HL-60 (cell line): Measurements from ENCODE around the gene MYBL2.
"Not testable (repeated sequence)": the region's sequence is repeated elsewhere in the genome, so short reads cannot be mapped to it uniquely, and the experiment has no call there.

Source experiments
- DNase-seq, 2 experiments: peaks; one replicate each; pipeline ENCODE4 v3.0.0-alpha.2; 2010 to 2020; ENCODE audit warnings: low read depth in 1 of 2, low spot score in 1 of 2
- H3K27ac ChIP-seq: fragments of 250-450 bp; sonication (Bioruptor Pico); replicated peaks from 2 replicates; pipeline ENCODE4 v1.5.1; 2020; ENCODE audit warnings: mild to moderate bottlenecking, moderate library complexity
- H3K27me3 ChIP-seq: fragments of 250-450 bp; sonication (Bioruptor Pico); 2 replicates; pipeline ENCODE4 v1.5.1; 2021; ENCODE audit warnings: mild to moderate bottlenecking, moderate library complexity; ENCODE audit not compliant: insufficient read depth, poor library complexity, severe bottlenecking
- H3K4me3 ChIP-seq: replicated peaks from 2 replicates; pipeline ENCODE4 v1.5.1; 2011; ENCODE audit warnings: mild to moderate bottlenecking, control low read depth, low read length; ENCODE audit not compliant: insufficient read depth
- CTCF ChIP-seq: IDR thresholded peaks from one replicate; pipeline ENCODE4 v1.5.1; 2011; ENCODE audit warnings: low read length, control low read depth, inconsistent platforms; ENCODE audit not compliant: insufficient read depth
- GABPA ChIP-seq: IDR thresholded peaks from 2 replicates; pipeline ENCODE4 v1.6.1; 2012; ENCODE audit warnings: low read depth
- POLR2AphosphoS5 ChIP-seq: IDR thresholded peaks from 2 replicates; pipeline ENCODE4 v1.6.1; 2012; ENCODE audit warnings: low read depth
- REST ChIP-seq: IDR thresholded peaks from 2 replicates; pipeline ENCODE4 v1.6.1; 2012; ENCODE audit warnings: low read depth; ENCODE audit not compliant: insufficient replicate concordance
- SPI1 ChIP-seq: IDR thresholded peaks from 2 replicates; pipeline ENCODE4 v1.6.1; 2012; ENCODE audit warnings: low read depth, mild to moderate bottlenecking, borderline replicate concordance

The MYBL2 gene

DNA sequence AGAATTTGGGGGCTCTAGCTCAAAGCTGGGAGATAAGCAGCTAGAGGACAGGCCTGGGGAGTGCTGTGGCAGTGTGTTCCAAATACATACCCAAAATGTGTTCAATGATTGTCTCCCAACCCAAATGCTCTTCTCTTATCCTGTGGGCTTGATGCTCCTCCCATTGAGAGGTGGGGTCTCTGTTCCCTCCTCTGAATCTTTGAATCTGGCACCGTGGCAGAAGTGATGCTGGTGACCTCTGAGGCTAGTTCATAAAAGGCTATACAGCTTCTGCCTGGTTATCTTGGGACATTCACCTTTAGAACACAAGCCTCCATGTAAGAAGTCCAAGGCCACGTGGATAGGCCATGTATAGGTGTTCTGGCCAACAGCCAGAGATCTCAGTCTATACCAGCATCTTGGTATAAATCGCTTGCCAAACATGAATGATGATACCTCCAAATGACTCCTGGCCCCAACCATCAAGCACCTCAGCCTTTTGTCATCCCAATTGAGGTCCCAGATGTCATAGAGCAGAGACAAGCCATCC is 15.9 kb upstream of the MYBL2 start:
- TF ChIP-seq CTCF, result no peak
- no peak for TF ChIP-seq REST
- TF ChIP-seq GABPA, result no peak
- no peak for TF ChIP-seq SPI1
- TF ChIP-seq POLR2AphosphoS5, result no peak
- Histone ChIP-seq H3K4me3 (no peak overlapping the region), H3K27ac (no peak overlapping the region), H3K27me3 (no peaks in the 10 kb centered on the region)
- DNase-seq, result no peak

GRCh38 chr20:43651650-43652184 is 15.2 kb upstream of the MYBL2 start:
- H3K27me3 ChIP-seq, DNase-seq, H3K27ac ChIP-seq, H3K4me3 ChIP-seq: not testable (repeated sequence)

DNA sequence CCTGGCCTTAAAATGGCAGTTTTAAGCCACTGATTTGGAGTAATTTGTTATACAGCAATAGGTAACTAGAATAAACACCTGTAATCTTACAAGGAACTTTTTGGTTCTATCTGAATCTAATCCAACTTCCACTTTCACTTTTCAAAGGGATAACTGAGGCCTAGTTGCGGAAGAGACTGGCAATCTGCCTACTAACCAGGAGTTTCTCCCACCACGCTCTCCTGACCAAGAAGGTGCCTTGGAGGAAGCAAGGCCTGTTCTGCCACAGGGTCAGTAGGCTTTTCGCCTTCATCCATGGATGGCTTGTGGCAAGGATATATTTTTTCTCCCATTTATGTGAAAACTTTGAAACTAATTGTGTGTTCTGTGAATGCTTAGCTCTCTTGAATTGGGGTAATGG is 12.9 kb upstream of the MYBL2 start:
- Histone ChIP-seq H3K27me3 (no peaks in the 10 kb centered on the region), H3K27ac (no peak overlapping the region), H3K4me3 (no peak overlapping the region)
- DNase-seq, result no peak
- TF ChIP-seq SPI1 (no peak), POLR2AphosphoS5 (no peak), GABPA (no peak), CTCF (no peak), REST (no peak)

DNA sequence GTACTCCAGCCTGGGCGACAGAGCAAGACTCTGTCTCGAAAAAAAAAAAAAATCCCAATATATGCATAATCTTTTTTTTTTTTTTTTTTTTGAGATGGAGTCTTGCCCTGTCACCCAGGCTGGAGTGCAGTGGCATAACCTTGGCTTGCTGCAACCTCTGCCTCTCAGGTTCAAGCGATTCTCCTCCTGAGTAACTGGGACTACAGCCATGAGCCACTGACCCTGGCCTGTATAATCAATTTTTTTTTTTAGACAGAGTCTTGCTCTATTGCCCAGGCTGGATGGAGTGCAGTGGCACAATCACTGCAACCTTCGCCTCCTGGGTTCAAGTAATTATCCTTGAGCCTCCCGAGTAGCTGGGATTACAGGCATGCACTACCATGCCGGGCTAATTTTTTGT is 11.7 kb upstream of the MYBL2 start:
- not testable (repeated sequence) for H3K27me3 ChIP-seq, DNase-seq, H3K27ac ChIP-seq, H3K4me3 ChIP-seq

DNA sequence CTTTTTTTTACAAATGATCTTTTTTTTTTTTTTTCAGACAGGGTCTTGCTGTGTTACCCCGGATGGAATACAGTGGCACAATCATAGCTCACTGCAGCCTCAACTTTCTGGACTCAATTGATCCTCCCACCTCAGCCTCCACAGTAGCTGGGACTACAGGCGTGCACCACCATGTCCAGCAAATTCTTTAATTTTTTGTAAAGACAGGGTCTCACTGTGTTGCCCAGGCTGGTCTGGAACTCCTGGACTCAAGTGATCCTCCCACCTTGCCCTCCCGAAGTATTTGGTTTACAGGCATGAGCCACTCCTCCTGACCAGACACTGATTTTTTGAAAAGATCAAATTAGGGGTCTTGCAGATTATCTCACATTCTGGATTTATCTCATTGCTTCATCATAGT is 11.0 kb upstream of the MYBL2 start:
- Histone ChIP-seq H3K4me3 (no peak overlapping the region), H3K27me3 (no peaks in the 10 kb centered on the region), H3K27ac (no peak overlapping the region)
- TF ChIP-seq REST, result no peak
- no peak for TF ChIP-seq CTCF
- TF ChIP-seq GABPA, result no peak
- no peak for TF ChIP-seq POLR2AphosphoS5
- no peak for TF ChIP-seq SPI1
- no peak for DNase-seq
